Kidney (tissue), 14 donors: ENCODE data around the gene LGALS7B. TPM values are rescaled to one million over a fixed set of nuclear protein-coding genes. Genes with fewer than 3 reads are reported as not detected.
"Not testable (repeated sequence)": the region's sequence is repeated elsewhere in the genome, so short reads cannot be mapped to it uniquely, and the experiment has no call there.

ENCODE experiments used
- DNase-seq, 5 donors: peaks; one replicate each; pipeline ENCODE4 v3.0.0-alpha.2; 2013 to 2020
- FAIRE-seq: peaks from 2 replicates; lab custom pipeline; 2012; peaks lifted over from hg19 to GRCh38; lab: Jason Lieb, UNC
- H3K27ac ChIP-seq, 2 donors: one replicate each; pipeline ENCODE4 v1.7.0; 2013; ENCODE audit warnings: low read depth in 2 of 2, low read length in 2 of 2, inconsistent platforms in 1 of 2
- H3K27me3 ChIP-seq: one replicate; pipeline ENCODE4 v1.7.1; 2013; ENCODE audit warnings: low read length, inconsistent platforms; ENCODE audit not compliant: control insufficient read depth, insufficient read depth
- H3K36me3 ChIP-seq, 3 donors: one replicate each; pipeline versions ENCODE4 v1.7.0 to v1.7.1; 2013; ENCODE audit warnings: low read length in 3 of 3, control low read depth in 1 of 3, inconsistent platforms in 1 of 3; ENCODE audit not compliant: insufficient read depth in 3 of 3, control insufficient read depth in 2 of 3
- H3K4me1 ChIP-seq, 3 donors: one replicate each; pipeline versions ENCODE4 v1.7.0 to v1.7.1; 2013; ENCODE audit warnings: low read length in 3 of 3, inconsistent platforms in 1 of 3, low read depth in 1 of 3; ENCODE audit not compliant: control insufficient read depth in 2 of 3, insufficient read depth in 2 of 3
- H3K4me3 ChIP-seq, 3 donors: one replicate each; pipeline versions ENCODE4 v1.7.0 to v1.8.1; 2013; ENCODE audit warnings: low read length in 3 of 3, control low read depth in 1 of 3, inconsistent platforms in 1 of 3
- H3K9ac ChIP-seq, 3 donors: one replicate each; pipeline versions ENCODE4 v1.7.0 to v1.7.1; 2013; ENCODE audit warnings: low read length in 3 of 3, control low read depth in 1 of 3, inconsistent platforms in 1 of 3
- H3K9me3 ChIP-seq, 3 donors: one replicate each; pipeline versions ENCODE4 v1.7.0 to v1.7.1; 2013; ENCODE audit warnings: low read length in 3 of 3, control low read depth in 1 of 3, inconsistent platforms in 1 of 3; ENCODE audit not compliant: control insufficient read depth in 2 of 3, insufficient read depth in 1 of 3
- CTCF ChIP-seq: IDR thresholded peaks from 3 replicates; pipeline ENCODE4 v1.5.1; 2012; ENCODE audit warnings: mild to moderate bottlenecking, moderate library complexity, borderline replicate concordance; ENCODE audit not compliant: insufficient read depth; ENCODE audit errors: extremely low read depth
- intact Hi-C: fragments of 100-400 bp; cut with DNase I; formaldehyde crosslinking; loops from one replicate; pipeline ENCODE4 v1.11.1; 2022
- polyA plus RNA-seq: library from polyadenylated mRNA; stranded (reverse); fragments of 350-450 nt; fragmentation: Illumina TruSeq; extraction: RNeasy Lipid Tissue Mini Kit (QIAGEN cat#74804); gene quantifications from one replicate; pipeline ENCODE4 v1.2.3, GENCODE V29; 2014; ENCODE audit warnings: low read depth, low replicate concordance; ENCODE audit not compliant: insufficient read depth
- total RNA-seq: library from RNA; stranded (reverse); fragmentation: NEBNext Ultra II Directional; extraction: Animal tissue kit (Norgen Biotek cat#: 25700); gene quantifications from one replicate; pipeline ENCODE4 v1.2.1, GENCODE V29; 2021
- donor health status: control.
- donor health status: control.
- donor health status: control.
- donor health status: control.
- donor health status: control.
- donor health status: DM: yes; HTN: yes; CAD: no.
- donor health status: Normal renal cell carcinoma (clear cell type).

LGALS7B gene
- total and polyA plus RNA-seq, 2 donors from 2014 or later = 3.7 TPM; not detected in 1

- no peak overlapping the region for H3K27ac ChIP-seq
- FAIRE-seq (no peak), DNase-seq (peak in 1 of 5 donors; percentile 71)
- H3K4me3 ChIP-seq = no peak overlapping the region
- H3K9ac ChIP-seq = no peak overlapping the region
- no peaks in the 10 kb centered on the region for H3K4me1 ChIP-seq
- no peaks in the 10 kb centered on the region for H3K36me3 ChIP-seq
- intact Hi-C loops = no loop called here
- TF ChIP-seq CTCF = no peak
- no peaks in the 10 kb centered on the region for H3K27me3 ChIP-seq
- no peaks in the 10 kb centered on the region for H3K9me3 ChIP-seq
These were observed 43.7 kb upstream of the LGALS7B start for GRCh38 chr19:38745316-38745715.

GRCh38 chr19:38753783-38754182, 35.2 kb upstream of the LGALS7B start:
- not testable (repeated sequence) for H3K4me1 ChIP-seq, H3K27ac ChIP-seq, H3K9me3 ChIP-seq, H3K27me3 ChIP-seq, H3K4me3 ChIP-seq, FAIRE-seq, DNase-seq, H3K36me3 ChIP-seq, H3K9ac ChIP-seq
- intact Hi-C loops = loop anchor here (10.0 kb wide), 1 partner anchor 51 kb away; no protein-coding TSS in a partner anchor

- intact Hi-C loops = loop anchor here (10.0 kb wide), 1 partner anchor 51 kb away; no protein-coding TSS in a partner anchor
- not testable (repeated sequence) for H3K27ac ChIP-seq, H3K9ac ChIP-seq, DNase-seq, FAIRE-seq, H3K4me3 ChIP-seq, H3K9me3 ChIP-seq, H3K36me3 ChIP-seq, H3K27me3 ChIP-seq, H3K4me1 ChIP-seq
These were observed 34.8 kb upstream of the LGALS7B start for GRCh38 chr19:38754196-38754595.

GRCh38 chr19:38759590-38760003, 29.4 kb upstream of the LGALS7B start:
- FAIRE-seq = no peak
- intact Hi-C loops = loop anchor here (10.0 kb wide), 1 partner anchor 45 kb away; no protein-coding TSS in a partner anchor
- Histone ChIP-seq H3K9ac (no peak overlapping the region), H3K9me3 (no peaks in the 10 kb centered on the region), H3K27ac (peak overlapping the region; percentile 83 to 85), H3K4me3 (no peak overlapping the region), H3K4me1 (peaks cover 0 to 5% (median 0%) of the 10 kb centered on the region in 3 donors), H3K27me3 (no peaks in the 10 kb centered on the region), H3K36me3 (no peaks in the 10 kb centered on the region)
- no peak for TF ChIP-seq CTCF
- DNase-seq = no peak

GRCh38 chr19:38760805-38761517, 28.0 kb upstream of the LGALS7B start:
- H3K4me1 ChIP-seq, H3K27me3 ChIP-seq, FAIRE-seq, H3K4me3 ChIP-seq, intact Hi-C loops, H3K9me3 ChIP-seq, H3K27ac ChIP-seq, DNase-seq, H3K9ac ChIP-seq, H3K36me3 ChIP-seq: not testable (repeated sequence)

GRCh38 chr19:38761884-38762389, 27.1 kb upstream of the LGALS7B start:
- FAIRE-seq = not testable (repeated sequence)

More at GRCh38 chr19:38761884-38762389, 27.1 kb upstream of the LGALS7B start:
- H3K27me3 ChIP-seq, H3K4me1 ChIP-seq, H3K36me3 ChIP-seq, intact Hi-C loops, H3K9ac ChIP-seq, H3K4me3 ChIP-seq, DNase-seq, H3K27ac ChIP-seq, H3K9me3 ChIP-seq: not testable (repeated sequence)
